Embryonic facial prominence (tissue), 1 donor: Measurements from ENCODE around the gene FGFR2.

Experiments used
- DNase-seq: peaks from one replicate; pipeline ENCODE4 v3.0.0-alpha.2; 2016; ENCODE audit errors: extremely low spot score

Gene FGFR2

DNA sequence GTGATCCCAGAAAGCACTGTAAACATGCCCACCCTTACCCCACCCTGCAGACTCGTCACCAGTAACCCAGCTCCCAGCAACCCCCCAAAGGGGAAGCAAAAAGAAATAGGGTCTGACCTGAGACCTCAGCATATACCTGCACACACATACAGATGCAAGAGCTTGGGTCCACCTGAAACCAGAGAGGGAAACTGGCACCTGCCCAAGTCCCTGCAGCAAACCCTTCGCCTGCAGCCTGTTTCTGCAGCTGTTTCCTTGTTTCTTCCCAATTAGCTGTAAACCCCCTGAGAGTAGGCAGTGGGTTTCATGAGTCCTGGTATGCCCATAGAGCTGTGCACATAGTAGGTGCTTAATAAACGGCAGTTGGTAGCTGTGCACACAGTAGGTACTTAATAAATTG, 140.5 kb downstream of the FGFR2 start:
- DNase-seq = no peak

DNA sequence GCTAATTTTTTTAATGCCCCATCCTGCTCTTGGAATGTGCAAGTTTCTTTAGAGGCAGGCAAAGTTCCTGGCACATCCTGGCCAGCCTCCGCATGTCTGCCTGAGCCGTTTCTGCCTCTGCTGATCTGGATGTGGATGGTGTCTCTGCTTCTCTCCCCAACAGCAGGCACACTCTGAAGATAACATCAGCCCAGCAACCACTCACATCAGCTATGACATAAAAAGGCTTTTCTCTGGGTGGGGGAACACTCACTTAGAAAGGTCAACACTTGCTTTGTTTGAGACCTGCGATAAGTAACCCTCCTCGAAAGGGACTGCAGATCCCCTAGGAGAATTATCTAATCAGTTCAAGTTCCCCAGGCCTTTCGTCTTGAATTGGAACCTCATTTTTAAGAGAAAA, 142.9 kb downstream of the FGFR2 start:
- no peak for DNase-seq

DNA sequence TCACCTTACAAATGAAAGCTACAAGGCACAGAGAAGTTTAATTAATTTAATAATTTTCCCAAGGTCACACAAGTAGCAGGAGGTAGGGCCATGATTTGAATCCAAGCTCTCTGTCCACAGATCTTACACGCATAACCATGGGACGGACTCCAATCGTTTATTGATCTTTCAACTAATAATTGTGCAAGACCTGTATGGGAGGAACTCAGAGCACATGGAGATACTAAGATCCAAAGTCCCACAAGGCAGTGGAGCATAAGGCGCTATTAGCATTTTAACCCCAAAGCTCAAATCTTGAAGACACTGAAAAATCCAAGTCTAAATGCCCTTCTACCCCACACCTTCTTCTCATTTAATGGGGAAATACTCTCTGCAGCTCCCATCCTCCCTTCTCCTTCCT, 143.5 kb downstream of the FGFR2 start:
- no peak for DNase-seq

DNA sequence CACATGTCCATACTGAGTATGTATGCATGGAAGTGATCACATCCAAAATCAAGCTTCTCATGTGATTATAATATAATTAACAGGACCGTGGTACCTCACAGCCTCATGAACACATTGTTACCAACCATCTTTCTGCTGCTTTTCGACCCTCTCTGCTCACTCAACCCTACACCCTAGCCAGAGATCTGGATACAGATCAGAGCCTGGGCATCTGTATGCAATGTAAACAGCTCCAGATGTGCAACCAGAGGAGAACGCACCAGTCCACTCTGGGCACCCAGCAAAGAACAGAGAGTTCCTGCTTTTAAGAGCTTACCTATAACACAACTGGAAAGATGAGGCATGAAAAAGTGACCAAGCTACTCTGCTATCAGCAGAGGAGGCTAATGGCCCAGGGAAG, 145.1 kb downstream of the FGFR2 start:
- DNase-seq = no peak

DNA sequence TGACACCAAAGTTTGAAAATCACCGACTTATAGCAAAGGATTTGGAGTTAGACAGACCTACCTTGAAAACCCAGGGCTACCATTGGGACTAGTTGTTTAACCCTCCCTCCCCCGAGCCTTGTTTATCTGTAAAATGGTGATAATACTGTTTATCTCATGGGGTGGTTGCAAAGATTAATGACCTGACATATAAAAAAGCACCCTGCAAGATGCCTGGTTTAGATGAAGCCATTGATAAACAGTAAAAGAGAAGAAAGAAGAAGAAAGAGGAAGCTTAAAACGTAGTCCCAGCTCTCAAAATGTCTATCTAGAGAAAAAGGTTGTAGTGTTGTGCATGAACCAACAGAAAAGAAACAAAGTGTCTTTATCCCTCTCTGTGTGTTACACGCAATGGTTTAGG, 145.7 kb downstream of the FGFR2 start:
- no peak for DNase-seq

DNA sequence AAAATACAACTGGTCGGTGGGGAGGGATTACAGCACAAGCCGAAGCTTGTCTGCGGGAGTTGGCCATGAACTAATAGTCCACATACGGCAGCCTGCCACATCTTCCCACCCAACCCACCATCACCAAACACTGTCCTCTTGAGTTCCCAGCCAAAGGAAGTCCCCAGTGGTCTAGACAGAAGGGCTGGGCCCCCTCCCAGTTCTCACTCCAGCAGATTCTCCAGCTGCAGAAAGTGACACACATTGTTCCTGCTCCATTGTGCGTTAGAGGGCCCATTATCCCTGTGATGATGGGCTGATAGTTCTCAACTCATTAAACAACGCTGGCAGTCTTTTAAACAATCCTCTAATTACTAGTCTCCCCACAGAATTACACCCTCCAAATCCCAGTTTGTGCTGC, 148.0 kb downstream of the FGFR2 start:
- DNase-seq = no peak

DNA sequence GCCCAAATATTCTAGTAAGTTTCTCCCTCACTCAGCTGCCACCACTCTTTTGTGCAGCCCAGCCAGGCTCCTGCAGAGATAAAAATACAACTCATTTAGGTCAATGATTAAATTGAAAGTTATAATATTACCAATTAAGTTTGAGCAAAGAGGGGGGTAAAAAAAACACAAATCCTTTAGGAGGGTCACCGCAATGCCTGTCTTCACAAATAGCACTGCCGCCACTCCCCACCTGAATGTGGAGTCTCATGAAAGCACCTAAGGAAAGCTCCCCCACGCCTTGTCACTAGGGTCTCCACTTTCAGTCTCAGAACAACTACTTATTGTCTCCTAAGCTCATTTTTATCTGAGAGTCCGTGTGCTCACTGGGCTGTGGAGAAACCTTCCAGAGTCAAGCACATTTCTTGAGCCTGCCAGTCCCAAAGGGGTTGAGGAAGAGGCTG, 148.7 kb downstream of the FGFR2 start:
- DNase-seq = no peak

DNA sequence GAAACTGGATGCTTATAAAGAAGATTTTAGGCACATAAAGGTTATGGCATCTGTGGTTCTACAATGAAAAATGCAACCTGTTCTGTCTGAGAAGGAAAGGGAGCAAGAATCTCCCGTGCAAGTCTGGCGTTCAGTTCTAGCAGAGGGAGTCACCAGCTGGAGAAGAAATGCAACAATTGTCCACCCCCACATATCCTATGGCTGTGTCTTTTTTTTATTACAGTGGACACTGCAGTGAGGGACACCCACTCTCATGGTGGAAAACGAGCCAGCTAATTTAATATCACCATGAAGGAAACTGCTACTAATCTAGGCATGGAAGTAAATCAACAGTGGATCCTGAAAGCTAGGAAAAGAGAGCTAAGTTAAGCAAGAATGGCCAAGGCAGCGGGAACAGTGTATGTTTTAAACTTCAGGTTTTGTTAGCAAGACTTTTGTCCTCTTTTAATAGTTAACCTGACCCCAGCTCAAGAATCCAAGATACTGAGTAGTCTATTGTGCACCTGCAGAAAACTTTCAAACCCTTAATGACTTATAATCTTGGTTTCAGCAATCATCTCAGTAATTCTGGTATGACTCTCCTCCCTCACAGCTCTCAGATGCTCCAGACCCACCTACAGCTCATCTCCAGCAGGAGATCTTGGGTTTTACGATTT, 149.3 kb downstream of the FGFR2 start:
- DNase-seq = no peak

DNA sequence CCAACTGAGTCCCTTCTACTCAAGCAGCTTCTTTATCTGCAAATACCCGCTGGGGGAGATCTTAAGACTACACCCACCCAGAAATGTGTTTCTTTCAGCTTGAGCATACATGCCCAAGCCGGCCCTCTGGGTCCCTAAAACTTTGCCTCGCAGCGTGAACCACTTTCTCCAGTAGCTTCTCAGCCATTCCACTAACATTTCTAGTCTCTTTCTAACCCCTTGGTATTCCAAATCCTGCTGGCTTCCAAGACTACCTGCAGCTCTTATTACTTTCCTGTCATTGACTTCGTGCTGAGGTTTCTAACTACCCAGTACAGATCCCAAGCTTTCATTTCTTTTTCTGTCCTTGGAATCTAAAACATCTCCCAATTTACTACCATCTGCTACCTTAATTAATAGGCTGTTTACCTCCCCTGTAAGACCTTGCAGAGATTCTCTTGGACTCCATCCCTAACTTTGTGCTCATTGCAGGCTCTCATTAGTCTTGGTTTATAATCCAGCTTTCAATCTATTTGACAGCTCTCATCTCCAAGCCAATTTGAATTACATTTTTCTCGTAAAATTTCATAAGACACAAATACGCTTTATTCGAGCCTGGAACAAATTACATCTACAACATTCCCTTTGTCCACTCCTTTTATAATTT, 153.6 kb downstream of the FGFR2 start:
- no peak for DNase-seq

DNA sequence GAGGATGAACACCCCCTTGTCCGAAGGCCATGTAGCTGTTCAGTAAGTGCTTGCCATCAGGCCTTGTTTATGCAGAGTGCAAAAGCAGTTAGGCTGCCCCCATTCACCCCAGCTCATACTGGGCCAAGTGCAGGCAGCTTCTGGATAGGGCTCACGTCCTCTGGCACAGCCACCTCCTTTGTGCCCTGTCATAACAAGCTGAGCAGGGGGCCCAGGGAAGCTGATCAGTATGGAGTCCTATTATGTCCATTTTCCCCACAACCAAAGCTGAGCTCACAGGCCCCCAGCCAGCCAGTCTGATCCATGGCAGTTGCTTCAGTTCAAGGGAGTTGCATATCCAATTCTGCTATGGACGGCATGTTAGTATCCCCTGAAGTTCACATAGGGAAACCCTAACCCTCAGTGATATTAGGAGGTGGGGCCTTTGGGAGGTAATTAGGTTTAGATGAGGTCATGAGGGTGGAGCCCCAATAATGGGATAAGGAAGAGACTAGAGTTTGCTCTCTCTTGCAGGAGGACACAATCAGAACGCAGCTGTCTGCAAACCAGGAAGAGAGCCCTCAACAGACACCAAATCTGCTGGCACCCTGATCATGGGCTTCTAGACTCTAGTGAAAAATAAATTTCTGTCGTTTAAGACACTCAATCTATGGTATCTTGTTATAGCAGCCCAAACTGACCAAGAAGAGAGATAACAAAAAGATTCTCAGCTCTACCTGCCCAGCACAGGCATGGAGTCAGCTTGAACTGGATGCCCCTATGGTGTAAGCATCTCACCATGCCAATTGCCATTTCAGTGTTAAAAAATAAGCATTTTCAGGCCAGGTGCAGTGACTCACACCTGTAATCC, 155.9 kb downstream of the FGFR2 start:
- no peak for DNase-seq

DNA sequence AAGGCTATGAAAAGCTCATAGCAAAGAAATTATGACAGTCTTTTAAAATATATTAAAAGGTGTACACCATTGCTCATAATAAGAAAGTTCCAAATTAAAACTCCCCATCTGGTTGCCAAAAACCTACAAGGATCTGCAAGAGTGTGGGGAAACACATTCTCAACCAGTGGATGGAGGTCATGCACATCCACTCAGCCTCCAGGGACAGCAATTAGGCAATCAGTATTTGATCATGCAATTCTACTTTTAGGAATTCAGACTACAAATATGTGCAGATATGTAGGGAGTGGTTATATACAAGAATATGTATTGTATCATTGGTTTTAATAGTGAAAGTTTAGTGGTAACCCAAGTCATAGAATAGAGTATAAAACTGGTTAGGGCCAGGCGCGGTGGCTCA, 157.8 kb downstream of the FGFR2 start:
- no peak for DNase-seq

DNA sequence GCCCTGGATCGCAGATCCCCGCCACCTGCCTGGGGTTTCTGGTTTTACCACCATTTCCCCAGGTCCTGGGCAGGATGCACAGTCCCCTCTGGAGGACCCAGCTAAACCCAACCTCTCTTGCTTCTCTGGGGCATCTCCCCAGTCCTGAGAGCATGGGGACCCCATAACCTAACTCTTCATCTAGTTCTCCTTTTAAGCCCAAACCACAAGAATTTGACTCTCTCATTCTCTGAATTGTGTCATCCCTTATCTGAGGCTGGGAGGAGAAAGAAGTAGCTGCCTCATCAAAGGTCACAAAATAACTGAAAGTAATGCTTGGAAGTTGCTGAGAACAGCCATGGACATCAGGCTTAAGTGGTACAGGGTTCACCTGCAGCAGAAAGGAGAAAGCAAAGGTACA, 159.9 kb downstream of the FGFR2 start:
- DNase-seq = no peak

DNA sequence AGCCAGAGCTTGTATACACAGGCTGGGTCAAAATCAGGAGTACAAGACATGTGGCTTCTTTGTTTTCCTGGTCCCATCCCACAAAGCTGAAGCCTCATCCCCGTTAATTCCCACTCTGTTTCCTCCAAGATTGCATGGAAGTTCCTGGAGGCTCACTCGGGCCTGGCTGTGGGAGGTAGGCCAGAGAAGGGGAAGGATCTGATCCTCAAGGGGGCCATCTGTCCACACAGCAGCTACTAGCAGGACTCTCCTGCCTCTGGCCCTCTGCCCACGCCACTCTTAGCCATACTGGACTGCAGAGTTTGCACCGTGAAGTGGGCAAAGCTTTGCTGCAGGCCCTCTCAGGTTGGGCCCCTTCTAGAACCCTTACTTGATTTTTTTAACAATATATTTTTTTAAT, 160.6 kb downstream of the FGFR2 start:
- no peak for DNase-seq

DNA sequence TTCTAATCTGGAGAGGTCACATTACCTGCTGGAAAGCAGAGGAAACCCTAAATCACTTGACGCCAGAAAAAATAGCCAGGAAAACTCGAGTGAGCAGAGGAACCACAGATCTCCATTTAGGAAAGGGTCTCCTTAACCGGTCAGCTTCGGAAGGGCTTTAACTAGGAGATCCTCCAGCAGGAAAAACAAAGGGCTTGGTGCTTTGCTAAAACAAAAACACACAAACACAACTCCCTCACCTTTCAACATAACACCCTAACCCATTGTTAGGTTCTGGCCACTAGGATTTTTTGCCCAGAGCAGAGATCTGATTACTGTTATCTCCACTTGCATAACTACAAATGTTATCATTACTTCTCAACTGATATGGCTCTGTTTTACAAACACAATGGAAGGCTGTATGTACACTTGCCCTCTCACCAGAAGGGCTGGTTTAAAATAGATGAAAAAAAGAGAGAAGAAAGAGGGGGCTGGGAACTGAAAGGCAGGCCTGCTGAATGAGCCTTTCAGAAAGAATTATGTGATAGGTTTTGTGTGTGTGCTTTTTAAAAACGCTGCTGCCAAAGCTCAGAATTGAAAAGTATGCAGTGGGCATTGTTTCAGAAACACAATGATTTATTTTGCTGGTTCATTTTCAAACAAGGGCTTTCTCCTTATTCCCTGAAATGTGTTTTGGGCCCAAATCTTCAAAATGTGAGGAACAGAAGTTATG, 161.5 kb downstream of the FGFR2 start:
- no peak for DNase-seq

DNA sequence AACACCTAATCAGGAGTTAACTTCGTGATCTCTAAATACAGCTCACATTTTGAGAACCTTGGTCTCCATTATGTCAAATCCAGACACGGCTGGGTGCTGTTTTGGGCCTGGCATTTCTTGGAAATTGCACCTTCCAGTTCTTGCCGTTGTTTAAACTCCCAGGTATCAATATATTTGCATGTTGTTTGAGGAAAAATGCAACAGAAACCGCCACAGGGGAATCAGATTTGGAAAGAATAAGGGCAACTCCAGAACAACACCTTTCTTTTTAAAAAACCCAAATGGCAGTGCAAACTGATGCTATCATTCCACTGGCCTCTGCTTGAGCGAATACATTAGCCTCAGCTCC, 162.0 kb downstream of the FGFR2 start:
- DNase-seq = no peak

DNA sequence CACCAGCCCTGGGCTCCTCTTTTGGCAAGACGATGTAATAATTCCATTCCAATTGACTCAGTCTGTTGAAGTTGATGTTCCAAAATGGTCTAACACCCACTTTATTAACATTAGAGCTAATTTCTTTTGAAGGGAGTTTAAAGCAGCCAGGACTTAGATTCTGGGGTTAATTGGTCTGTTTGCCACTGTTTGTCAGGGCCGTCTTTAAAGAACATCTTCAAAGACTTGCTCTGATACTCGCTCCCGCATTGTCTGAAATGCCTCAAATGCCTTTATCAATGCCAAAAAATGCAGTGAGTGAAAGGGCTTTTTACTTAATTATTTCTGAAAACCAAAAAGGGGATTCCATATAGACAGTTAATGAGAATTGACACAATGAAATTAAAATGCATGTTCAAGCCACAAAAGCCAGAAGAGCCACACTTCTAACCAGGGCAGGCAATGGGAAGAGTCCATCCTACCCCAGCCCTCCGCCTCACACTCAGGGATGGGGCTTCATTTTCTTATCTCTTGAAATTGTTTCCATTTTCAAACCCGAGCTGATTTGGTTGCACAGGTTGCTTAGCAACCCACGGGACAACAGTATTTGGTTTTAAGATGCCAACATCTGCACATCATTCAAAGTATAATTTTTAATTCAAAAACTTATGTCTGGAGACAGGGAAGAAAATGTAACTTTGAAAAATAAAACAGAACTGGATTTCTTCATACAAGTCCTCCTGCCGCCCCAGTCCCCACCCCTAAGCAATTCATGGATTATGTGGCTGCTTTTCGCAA, 163.0 kb downstream of the FGFR2 start:
- DNase-seq = peak; percentile 51

DNA sequence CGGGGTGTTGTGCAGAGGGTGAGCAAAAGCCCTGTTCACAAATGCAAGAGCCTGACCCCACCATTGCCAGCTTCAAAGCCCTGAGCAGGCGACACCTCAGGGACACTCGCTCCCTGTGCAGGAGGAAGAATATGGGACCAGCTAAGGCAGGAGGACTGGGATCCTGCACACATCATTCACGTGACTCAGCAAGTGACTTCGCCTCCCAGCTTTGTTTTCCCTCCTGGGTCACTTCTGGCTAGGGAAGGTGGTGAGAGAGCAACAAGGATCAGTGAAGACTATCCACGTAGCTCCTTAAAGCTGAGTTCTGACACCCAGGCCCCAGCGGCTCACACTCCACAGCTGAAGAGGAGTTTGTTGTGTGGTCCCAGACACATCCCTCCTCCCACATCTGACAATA, 164.3 kb downstream of the FGFR2 start:
- no peak for DNase-seq

DNA sequence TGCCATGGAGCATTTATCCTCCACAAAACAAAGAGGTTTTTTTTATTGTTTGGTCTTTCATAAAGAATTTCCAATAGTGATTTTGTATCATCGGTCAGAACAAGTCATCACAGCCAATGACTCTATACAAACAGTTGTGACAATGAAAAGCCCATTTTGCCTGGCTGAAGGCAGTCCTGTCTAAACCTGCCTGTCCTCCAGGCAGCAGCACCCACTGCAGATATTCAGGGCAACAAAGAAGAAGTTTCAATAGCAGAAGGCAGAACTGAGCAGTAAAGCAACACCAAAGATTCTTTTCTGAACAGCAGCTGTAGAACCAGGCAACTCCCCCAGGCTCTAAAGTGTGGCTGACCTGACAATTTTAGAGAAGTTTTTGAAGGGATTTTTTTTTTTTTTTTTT, 169.4 kb downstream of the FGFR2 start:
- DNase-seq = no peak
